Measurements from ENCODE around the gene TRPC1. TPM values are rescaled to one million over a fixed set of nuclear protein-coding genes. Genes with fewer than 3 reads are reported as not detected.

Gene TRPC1
- total RNA-seq, 1 experiment from 2014 or later: 3.8 TPM

DNA sequence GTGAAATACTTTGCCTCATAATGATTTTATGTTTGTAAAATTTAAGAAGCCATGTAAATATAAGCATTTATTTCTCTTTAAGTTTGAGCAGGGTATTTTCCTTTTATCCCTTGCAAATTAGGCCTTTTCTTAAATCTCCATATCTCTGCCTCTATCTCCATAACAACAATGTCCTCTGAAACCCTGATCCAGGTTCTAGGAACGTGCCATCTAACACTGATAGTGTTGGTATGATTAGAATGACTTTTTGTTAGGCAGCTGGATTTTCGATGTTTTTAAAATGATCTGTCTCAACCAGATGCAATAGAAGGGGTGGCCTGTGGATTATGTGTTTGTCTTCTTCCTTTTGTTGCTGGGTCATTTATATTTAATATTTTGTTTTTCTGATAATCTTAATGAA, 77.9 kb downstream of the TRPC1 start:
- Histone ChIP-seq H3K4me2 (no peak overlapping the region), H2AFZ (no peak overlapping the region), H3K27ac (no peak overlapping the region), H3K9me2 (ENCODE audit: insufficient read depth) (0 out of 2 replicates have a peak, but pooled peaks cover 6% of the 10 kb centered on the region), H3K9me3 (ENCODE audit: insufficient read depth, low read depth) (no peaks in the 10 kb centered on the region), H4K20me1 (ENCODE audit: insufficient read depth) (no peaks in the 10 kb centered on the region), H3K79me2 (ENCODE audit: low read depth) (no peaks in the 10 kb centered on the region), H3K36me3 (ENCODE audit: low read depth) (no peaks in the 10 kb centered on the region), H3K27me3 (ENCODE audit: insufficient read depth, low read depth) (no peaks in the 10 kb centered on the region), H3K4me1 (replicated peaks; ENCODE audit: insufficient read depth) (0 out of 2 replicates have a peak, but pooled peaks cover 8% of the 10 kb centered on the region), H3K4me3 (no peak overlapping the region), H3F3A (ENCODE audit: insufficient read depth, low read depth) (no peaks in the 10 kb centered on the region)
- intact Hi-C loops (cut with micrococcal nuclease; ENCODE audit: unreplicated experiment): no loop called here
- BruUV-seq (replicated peaks): no TSS peak
- POLR2A ChIA-PET (ENCODE audit: unreplicated experiment): no interaction called here
- DNase-seq: no peak
- CTCF ChIA-PET: no interaction called here
- no peak for TF ChIP-seq EZH2 (IDR thresholded peaks at IDR 0.05; ENCODE audit: low read depth)
- TF ChIP-seq, protein P1, sequence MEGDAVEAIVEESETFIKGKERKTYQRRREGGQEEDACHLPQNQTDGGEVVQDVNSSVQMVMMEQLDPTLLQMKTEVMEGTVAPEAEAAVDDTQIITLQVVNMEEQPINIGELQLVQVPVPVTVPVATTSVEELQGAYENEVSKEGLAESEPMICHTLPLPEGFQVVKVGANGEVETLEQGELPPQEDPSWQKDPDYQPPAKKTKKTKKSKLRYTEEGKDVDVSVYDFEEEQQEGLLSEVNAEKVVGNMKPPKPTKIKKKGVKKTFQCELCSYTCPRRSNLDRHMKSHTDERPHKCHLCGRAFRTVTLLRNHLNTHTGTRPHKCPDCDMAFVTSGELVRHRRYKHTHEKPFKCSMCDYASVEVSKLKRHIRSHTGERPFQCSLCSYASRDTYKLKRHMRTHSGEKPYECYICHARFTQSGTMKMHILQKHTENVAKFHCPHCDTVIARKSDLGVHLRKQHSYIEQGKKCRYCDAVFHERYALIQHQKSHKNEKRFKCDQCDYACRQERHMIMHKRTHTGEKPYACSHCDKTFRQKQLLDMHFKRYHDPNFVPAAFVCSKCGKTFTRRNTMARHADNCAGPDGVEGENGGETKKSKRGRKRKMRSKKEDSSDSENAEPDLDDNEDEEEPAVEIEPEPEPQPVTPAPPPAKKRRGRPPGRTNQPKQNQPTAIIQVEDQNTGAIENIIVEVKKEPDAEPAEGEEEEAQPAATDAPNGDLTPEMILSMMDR (conservative IDR thresholded peaks at IDR 0.05): no peak

GRCh38 chr3:142802891-142803290, 79.1 kb downstream of the TRPC1 start:
- Histone ChIP-seq H3K9me3 (ENCODE audit: insufficient read depth, low read depth) (no peaks in the 10 kb centered on the region), H3K27me3 (ENCODE audit: insufficient read depth, low read depth) (no peaks in the 10 kb centered on the region), H3K4me3 (no peak overlapping the region), H4K20me1 (ENCODE audit: insufficient read depth) (no peaks in the 10 kb centered on the region; the same call in 1 of the 2 replicates), H3K9me2 (ENCODE audit: insufficient read depth) (0 out of 2 replicates have a peak, but pooled peaks cover 6% of the 10 kb centered on the region), H3K4me2 (no peak overlapping the region; the same call in 1 of the 2 replicates), H3K4me1 (replicated peaks; ENCODE audit: insufficient read depth) (peaks cover 11% of the 10 kb centered on the region), H2AFZ (no peak overlapping the region), H3K27ac (no peak overlapping the region), H3K79me2 (ENCODE audit: low read depth) (no peaks in the 10 kb centered on the region), H3F3A (ENCODE audit: insufficient read depth, low read depth) (no peaks in the 10 kb centered on the region), H3K36me3 (ENCODE audit: low read depth) (no peaks in the 10 kb centered on the region)
- intact Hi-C loops (cut with micrococcal nuclease; ENCODE audit: unreplicated experiment): no loop called here
- BruUV-seq (replicated peaks): no TSS peak
- ChIA-PET CTCF (no interaction called here), POLR2A (ENCODE audit: unreplicated experiment) (no interaction called here)
- no peak for DNase-seq
- TF ChIP-seq EZH2 (IDR thresholded peaks at IDR 0.05; ENCODE audit: low read depth): no peak
- TF ChIP-seq, protein P1 (conservative IDR thresholded peaks at IDR 0.05): no peak

DNA sequence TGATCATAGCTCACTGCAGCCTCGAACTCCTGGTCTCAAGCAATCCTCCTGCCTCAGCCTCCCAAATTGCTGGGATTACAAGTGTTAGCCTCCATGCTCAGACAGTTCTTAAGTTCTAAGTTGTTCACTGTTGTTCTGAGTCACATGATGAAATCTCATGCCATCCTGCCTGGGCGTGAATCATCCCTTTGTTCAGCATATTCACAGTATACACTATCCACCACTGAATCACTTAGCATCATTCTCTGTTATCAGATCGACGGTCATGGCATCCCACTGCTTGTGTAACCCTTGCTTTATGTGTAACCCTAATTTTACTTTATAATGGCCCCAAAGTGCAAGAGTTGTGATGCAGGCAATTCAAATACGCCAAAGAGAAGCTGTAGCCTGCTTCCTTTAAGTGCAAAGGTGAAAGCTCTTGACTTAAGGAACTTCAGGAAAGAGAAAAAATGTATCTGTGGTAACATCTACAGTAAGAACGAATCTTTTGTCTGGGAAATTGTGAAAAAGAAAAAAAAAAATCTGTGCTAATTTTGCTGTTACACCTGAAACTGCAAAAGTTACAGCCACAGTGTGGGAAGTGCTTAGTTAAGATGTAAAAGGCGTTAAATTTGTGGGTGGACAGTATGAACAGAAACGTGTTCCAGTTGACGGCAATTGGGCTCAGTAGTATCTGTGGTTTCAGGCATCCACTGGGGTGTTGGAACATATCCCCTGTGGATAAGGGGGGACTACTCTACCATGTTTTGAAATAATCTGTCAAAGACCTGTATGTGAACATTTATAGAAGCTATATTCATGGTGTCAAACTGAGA, 84.5 kb downstream of the TRPC1 start:
- Histone ChIP-seq H2AFZ (no peak overlapping the region), H3K27ac (peak overlapping the region; percentile 66), H3K79me2 (ENCODE audit: low read depth) (no peaks in the 10 kb centered on the region), H3K36me3 (ENCODE audit: low read depth) (no peaks in the 10 kb centered on the region), H3K9me2 (ENCODE audit: insufficient read depth) (no peaks in the 10 kb centered on the region), H4K20me1 (ENCODE audit: insufficient read depth) (no peaks in the 10 kb centered on the region; the same call in 1 of the 2 replicates), H3K4me3 (no peak overlapping the region), H3K4me2 (no peak overlapping the region), H3F3A (ENCODE audit: insufficient read depth, low read depth) (no peaks in the 10 kb centered on the region), H3K4me1 (replicated peaks; ENCODE audit: insufficient read depth) (peaks cover 9% of the 10 kb centered on the region), H3K27me3 (ENCODE audit: insufficient read depth, low read depth) (no peaks in the 10 kb centered on the region), H3K9me3 (ENCODE audit: insufficient read depth, low read depth) (no peaks in the 10 kb centered on the region)
- peak; percentile 20 to 66 for DNase-seq
- BruUV-seq (replicated peaks): no TSS peak
- ChIA-PET CTCF (no interaction called here), POLR2A (ENCODE audit: unreplicated experiment) (interaction anchor here (0.7 kb wide), 2 partner anchors 21 to 68 kb away, joined by 3 to 10 read pairs; no protein-coding TSS in a partner anchor)
- intact Hi-C loops (cut with micrococcal nuclease; ENCODE audit: unreplicated experiment): no loop called here
- TF ChIP-seq EZH2 (IDR thresholded peaks at IDR 0.05; ENCODE audit: low read depth): no peak
- TF ChIP-seq, protein P1 (conservative IDR thresholded peaks at IDR 0.05): no peak
